HG03108 (cell line): ENCODE results near the gene MCAM.

Source experiments
- ATAC-seq: cut with Tn5 transposase; IDR thresholded peaks from one replicate; pipeline ENCODE4 v1.9.1; 2021; ENCODE audit warnings: moderate library complexity; ENCODE audit not compliant: unreplicated experiment

Gene MCAM

GRCh38 chr11:119345685-119346084, 28.8 kb upstream of the MCAM start:
- no peak for ATAC-seq

GRCh38 chr11:119344291-119345010, 27.5 kb upstream of the MCAM start:
- no peak for ATAC-seq

GRCh38 chr11:119343726-119344125, 26.8 kb upstream of the MCAM start:
- ATAC-seq, result no peak

- ATAC-seq, result no peak
These were observed 25.6 kb upstream of the MCAM start for GRCh38 chr11:119342362-119343130.

- ATAC-seq, result no peak
These were observed 25.0 kb upstream of the MCAM start for GRCh38 chr11:119342023-119342300.

GRCh38 chr11:119341222-119342022, 24.5 kb upstream of the MCAM start:
- no peak for ATAC-seq

GRCh38 chr11:119340335-119341221, 23.6 kb upstream of the MCAM start, which contains the start of gene C1QTNF5:
TSS of gene C1QTNF5 (minus strand) at chr11:119340883. CDS start at chr11:119340397, 486 bp downstream.
- no peak for ATAC-seq

- no peak for ATAC-seq
These were observed 22.8 kb upstream of the MCAM start for GRCh38 chr11:119339589-119340334.

GRCh38 chr11:119338965-119339588, 22.1 kb upstream of the MCAM start:
- ATAC-seq, result no peak

GRCh38 chr11:119338318-119338890, 21.5 kb upstream of the MCAM start:
- no peak for ATAC-seq

GRCh38 chr11:119337581-119338317, 20.8 kb upstream of the MCAM start:
- ATAC-seq, result no peak

GRCh38 chr11:119336744-119337469, 20.0 kb upstream of the MCAM start:
- ATAC-seq, result no peak

- ATAC-seq, result no peak
These were observed 19.0 kb upstream of the MCAM start for GRCh38 chr11:119335655-119336543.

GRCh38 chr11:119335091-119335654, 18.2 kb upstream of the MCAM start:
- no peak for ATAC-seq

- peak; percentile 93 for ATAC-seq
These were observed 17.4 kb upstream of the MCAM start, which contains the start of gene RNF26 for GRCh38 chr11:119334174-119334930. TSS of gene RNF26 (plus strand) at chr11:119334527. CDS start at chr11:119335123, 596 bp downstream.
